HCT116 (cell line): Measurements from ENCODE around the gene CARD8. TPM values are rescaled to one million over a fixed set of nuclear protein-coding genes. Genes with fewer than 3 reads are reported as not detected.

Experiments
- ATAC-seq: fragments of 200-7000 bp; cut with Tn5 transposase; 2 replicates; pipeline ENCODE4 v1.9.1; 2020; ENCODE audit warnings: mild to moderate bottlenecking, moderate library complexity
- BruUV-seq: library from RNA; stranded (reverse); fragments of 400-500 nt; replicated peaks from 2 replicates; lab custom pipeline; 2021; lab: Mats Ljungman, UMichigan
- CTCF ChIA-PET: fragments of 300-600 bp; sonication (Branson Sonifier 250); formaldehyde crosslinking; loops from one replicate; lab custom pipeline; 2021; ENCODE audit warnings: antibody characterized with exemption; lab: Charles Lee
- POLR2A ChIA-PET: fragments of 300-600, 350-600 bp; sonication (Branson Sonifier 250); formaldehyde crosslinking; loops from one replicate; lab custom pipeline; 2021; ENCODE audit warnings: antibody characterized with exemption; lab: Charles Lee
- RAD21 ChIA-PET, 2 experiments: fragments of 300-600 bp; sonication (Branson Sonifier 250); formaldehyde crosslinking; loops; one replicate each; lab custom pipeline; 2023; ENCODE audit warnings: low total read pairs in 2 of 2; ENCODE audit not compliant: uncharacterized antibody in 2 of 2, unreplicated experiment in 2 of 2, low non-redundant PET in 1 of 2; lab: Charles Lee
- DNase-seq: peaks from one replicate; pipeline ENCODE4 v3.0.0-alpha.2; 2010; ENCODE audit warnings: low read depth, low spot score
- H2AFZ ChIP-seq: fragments of 200-600 bp; shearing (Covaris generic), sonication (generic); 2 replicates; pipeline ENCODE4 v1.6.1; 2017; ENCODE audit warnings: low read depth, mixed run types, mixed read lengths, antibody characterized with exemption, low read length; ENCODE audit not compliant: poor library complexity, severe bottlenecking
- H3K27ac ChIP-seq: 2 replicates; pipeline ENCODE4 v1.5.1; 2012; ENCODE audit warnings: low read depth, low read length
- H3K27me3 ChIP-seq: fragments of 200-600 bp; sonication (generic); 2 replicates; pipeline ENCODE4 v1.6.1; 2016; ENCODE audit warnings: mixed run types, low read length, mixed read lengths; ENCODE audit not compliant: insufficient read depth
- H3K36me3 ChIP-seq, 2 experiments: fragments of 200-500 bp in 1 of 2; fragments of 200-600 bp in 1 of 2; sonication (Bioruptor generic) in 1 of 2; sonication (generic) in 1 of 2; 2 replicates each; pipeline versions ENCODE4 v1.5.1 to v1.6.1; 2014 to 2016; ENCODE audit warnings: low read length in 2 of 2, inconsistent platforms in 1 of 2, mixed read lengths in 1 of 2, mixed run types in 1 of 2; ENCODE audit not compliant: insufficient read depth in 2 of 2, control insufficient read depth in 1 of 2
- H3K4me1 ChIP-seq, 2 experiments: fragments of 200-600 bp in 1 of 2; sonication (generic) in 1 of 2; 2 replicates each; pipeline versions ENCODE4 v1.5.1 to v1.6.1; 2012 to 2017; ENCODE audit warnings: low read length in 2 of 2, inconsistent platforms in 1 of 2, mild to moderate bottlenecking in 1 of 2, mixed read lengths in 1 of 2, mixed run types in 1 of 2, moderate library complexity in 1 of 2; ENCODE audit not compliant: insufficient read depth in 2 of 2, control insufficient read depth in 1 of 2
- H3K4me2 ChIP-seq: fragments of 200-600 bp; sonication (generic); 2 replicates; pipeline ENCODE4 v1.6.1; 2017; ENCODE audit warnings: mixed run types, low read length, mixed read lengths
- H3K4me3 ChIP-seq, 2 experiments: fragments of 200-600 bp in 1 of 2; sonication (generic) in 1 of 2; replicated peaks in 1 of 2; 2 replicates each; pipeline ENCODE4 v1.5.1; 2011 to 2016; ENCODE audit warnings: low read length in 2 of 2, control low read depth in 1 of 2, low read depth in 1 of 2, mild to moderate bottlenecking in 1 of 2, mixed read lengths in 1 of 2, mixed run types in 1 of 2
- H3K79me2 ChIP-seq: fragments of 200-600 bp; sonication (generic); 2 replicates; pipeline ENCODE4 v1.6.1; 2017; ENCODE audit warnings: mild to moderate bottlenecking, mixed run types, low read length, moderate library complexity, mixed read lengths; ENCODE audit not compliant: insufficient read depth
- H3K9ac ChIP-seq: fragments of 200-600 bp; sonication (generic); 2 replicates; pipeline ENCODE4 v1.6.1; 2016; ENCODE audit warnings: low read length, mixed read lengths
- H3K9me2 ChIP-seq: fragments of 200-600 bp; sonication (generic), shearing (Covaris generic); 2 replicates; pipeline ENCODE4 v1.6.1; 2017; ENCODE audit warnings: mixed run types, mild to moderate bottlenecking, moderate library complexity; ENCODE audit not compliant: insufficient read depth
- H3K9me3 ChIP-seq, 2 experiments: fragments of 200-500 bp in 1 of 2; fragments of 200-600 bp in 1 of 2; sonication (Bioruptor generic) in 1 of 2; sonication (generic) in 1 of 2; 2 replicates each; pipeline ENCODE4 v1.6.1; 2014 to 2017; ENCODE audit warnings: low read length in 2 of 2, mixed read lengths in 2 of 2, inconsistent platforms in 1 of 2, low read depth in 1 of 2, mild to moderate bottlenecking in 1 of 2, mixed run types in 1 of 2, moderate library complexity in 1 of 2; ENCODE audit not compliant: control insufficient read depth in 1 of 2, insufficient read depth in 1 of 2
- H4K20me1 ChIP-seq: fragments of 200-600 bp; sonication (generic), shearing (Covaris generic); 2 replicates; pipeline ENCODE4 v1.6.1; 2017; ENCODE audit warnings: mixed run types, mild to moderate bottlenecking, moderate library complexity; ENCODE audit not compliant: insufficient read depth
- ELF1 ChIP-seq: IDR thresholded peaks from 2 replicates; pipeline ENCODE4 v1.6.1; 2012; ENCODE audit warnings: low read depth, borderline replicate concordance
- EZH2 ChIP-seq: fragments of 200-600 bp; sonication (generic); IDR thresholded peaks from 2 replicates; pipeline ENCODE4 v1.6.1; 2017; ENCODE audit warnings: antibody characterized with exemption, mixed run types
- FOSL1 ChIP-seq: IDR thresholded peaks from 2 replicates; pipeline ENCODE4 v1.6.1; 2012; ENCODE audit warnings: low read depth
- POLR2A ChIP-seq: IDR thresholded peaks from 2 replicates; pipeline ENCODE4 v1.7.0; 2011; ENCODE audit warnings: borderline replicate concordance; ENCODE audit not compliant: insufficient read depth, insufficient read length; ENCODE audit errors: extremely low read depth
- POLR2AphosphoS5 ChIP-seq: IDR thresholded peaks from 2 replicates; pipeline ENCODE4 v1.6.1; 2011; ENCODE audit warnings: mild to moderate bottlenecking, low read depth, low read length, moderate library complexity
- RAD21 ChIP-seq: IDR thresholded peaks from 2 replicates; pipeline ENCODE4 v1.6.1; 2012; ENCODE audit warnings: low read depth, mild to moderate bottlenecking
- SIN3A ChIP-seq: IDR thresholded peaks from 2 replicates; pipeline ENCODE4 v1.6.1; 2012; ENCODE audit warnings: low read depth
- SRF ChIP-seq: IDR thresholded peaks from 2 replicates; pipeline ENCODE4 v1.6.1; 2012; ENCODE audit warnings: low read depth
- YY1 ChIP-seq: IDR thresholded peaks from 2 replicates; pipeline ENCODE4 v1.6.1; 2011; ENCODE audit warnings: low read length, low read depth, moderate library complexity, mild to moderate bottlenecking; ENCODE audit not compliant: insufficient replicate concordance; ENCODE audit errors: extremely low read depth
- ZNF274 ChIP-seq: fragments of 200-500 bp; sonication (Bioruptor generic); IDR thresholded peaks from 2 replicates; pipeline ENCODE4 v1.6.1; 2014; ENCODE audit warnings: mild to moderate bottlenecking, low read depth, low read length, inconsistent platforms
- intact Hi-C: fragments of 100-400 bp; cut with micrococcal nuclease; formaldehyde crosslinking; loops from 2 replicates; pipeline ENCODE4 v1.10.0; 2022
- total RNA-seq: library from RNA; stranded (reverse); gene quantifications from one replicate; pipeline ENCODE4 v1.2.1, GENCODE V29; 2021; ENCODE audit not compliant: unreplicated experiment
- TF ChIP-seq, protein P1 (sequence below): IDR thresholded peaks from 2 replicates; pipeline ENCODE4 v1.6.1; 2012; ENCODE audit warnings: low read depth
- TF ChIP-seq, protein P2 (sequence below): IDR thresholded peaks from 2 replicates; pipeline ENCODE4 v1.6.1; 2011; ENCODE audit warnings: mild to moderate bottlenecking, low read length, moderate library complexity; ENCODE audit not compliant: insufficient replicate concordance; ENCODE audit errors: extremely low read depth

The CARD8 gene
- total RNA-seq, 1 experiment from 2014 or later: 17.5 TPM

DNA sequence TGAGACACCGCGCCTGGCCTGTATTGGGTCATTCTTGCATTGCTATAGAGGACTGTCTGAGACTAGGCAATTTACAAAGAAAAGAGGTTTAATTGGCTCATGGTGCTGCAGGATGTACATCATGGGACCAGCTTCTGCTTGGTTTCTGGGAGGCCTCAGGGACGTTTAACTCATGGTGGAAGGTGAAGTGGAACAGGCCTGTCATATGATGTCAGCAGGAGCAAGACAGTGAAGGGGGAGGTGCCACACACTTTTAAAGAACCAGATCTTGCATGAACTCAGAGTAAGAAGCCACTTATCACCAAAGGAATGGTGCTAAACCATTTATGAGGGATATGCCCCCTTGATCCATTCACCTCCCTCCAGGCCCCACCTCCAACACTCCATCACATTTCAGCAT is 18.7 kb downstream of the CARD8 start (continued):
- no peak for TF ChIP-seq POLR2AphosphoS5
- no peak for TF ChIP-seq YY1
- no peak for TF ChIP-seq SIN3A
- TF ChIP-seq, all 23 proteins: peak for 0

DNA sequence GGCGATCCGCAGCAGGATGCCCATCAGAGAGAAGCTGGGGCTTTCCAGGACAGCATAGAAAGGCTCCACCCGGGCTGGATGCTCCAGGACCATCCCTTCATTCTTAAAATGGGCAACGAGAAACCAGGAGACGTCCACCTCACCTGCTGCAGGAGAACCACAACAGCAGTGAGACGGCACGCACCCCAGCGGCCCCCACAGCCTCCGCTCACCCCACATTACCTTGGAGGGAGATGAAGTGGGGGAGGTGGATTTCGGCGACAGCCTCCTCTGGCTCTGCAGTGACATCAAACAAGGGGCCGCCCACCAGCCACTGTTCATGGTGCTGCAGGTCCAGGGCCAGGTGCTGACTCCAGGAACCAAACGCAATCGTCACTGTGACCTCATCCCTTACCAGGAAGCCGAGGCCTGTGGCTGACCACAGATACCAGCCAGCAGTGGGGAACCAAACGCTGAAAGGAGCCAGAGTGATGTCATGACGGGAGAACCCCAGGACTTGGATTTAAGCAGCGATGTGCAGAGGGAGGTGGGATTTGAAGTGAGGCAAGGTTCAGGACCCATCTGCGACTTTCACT is 25.1 kb downstream of the CARD8 start:
- no peaks in the 10 kb centered on the region for H3K9me3 ChIP-seq
- ChIA-PET POLR2A (no interaction called here), CTCF (no interaction called here), RAD21 (no interaction called here)
- no peaks in the 10 kb centered on the region for H3K9me2 ChIP-seq
- no peak overlapping the region for H3K27ac ChIP-seq
- H2AFZ ChIP-seq: no peak overlapping the region
- H3K4me2 ChIP-seq: no peak overlapping the region
- H4K20me1 ChIP-seq: no peaks in the 10 kb centered on the region
- no peaks in the 10 kb centered on the region for H3K79me2 ChIP-seq
- no peak for DNase-seq
- no TSS peak for BruUV-seq
- H3K9ac ChIP-seq: no peak overlapping the region
- H3K27me3 ChIP-seq: no peaks in the 10 kb centered on the region
- no peak overlapping the region for H3K4me3 ChIP-seq
- no peaks in the 10 kb centered on the region; a peak in 1 of 4 replicates for H3K36me3 ChIP-seq
- no peaks in the 10 kb centered on the region for H3K4me1 ChIP-seq
- intact Hi-C loops: no loop called here
- TF ChIP-seq POLR2A (no peak), RAD21 (no peak), SIN3A (no peak), SRF (no peak), YY1 (no peak), EZH2 (no peak), ZNF274 (no peak)
- TF ChIP-seq, all 23 proteins: peak for 0
- no peak for ATAC-seq

DNA sequence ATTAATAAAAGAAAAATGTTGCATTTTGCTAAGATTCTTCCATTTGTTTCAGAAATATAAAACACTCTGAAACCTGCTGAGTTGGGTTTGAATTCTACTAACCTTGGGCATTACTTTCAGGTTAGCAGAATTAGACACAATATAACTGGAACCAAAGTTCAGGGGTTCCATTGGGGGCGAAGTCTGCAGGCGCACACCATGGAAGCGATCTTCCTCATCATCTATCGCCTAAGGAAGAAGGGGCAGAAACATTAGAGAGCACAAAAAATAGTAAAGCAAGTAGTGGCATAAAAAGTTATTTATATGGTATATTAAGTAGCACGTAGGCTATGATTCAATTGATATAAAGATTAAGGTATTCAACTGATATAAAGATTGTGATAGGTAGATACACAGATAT is 34.1 kb downstream of the CARD8 start:
- no peaks in the 10 kb centered on the region for H3K36me3 ChIP-seq
- DNase-seq (no peak), ATAC-seq (no peak)
- ChIA-PET CTCF (no interaction called here), POLR2A (no interaction called here), RAD21 (no interaction called here)
- no peaks in the 10 kb centered on the region for H4K20me1 ChIP-seq
- no TSS peak for BruUV-seq
- H3K4me1 ChIP-seq: no peaks in the 10 kb centered on the region
- H3K9me2 ChIP-seq: no peaks in the 10 kb centered on the region
- H3K9me3 ChIP-seq: no peaks in the 10 kb centered on the region
- no peak overlapping the region for H2AFZ ChIP-seq
- H3K27ac ChIP-seq: no peak overlapping the region
- H3K27me3 ChIP-seq: no peaks in the 10 kb centered on the region
- H3K79me2 ChIP-seq: no peaks in the 10 kb centered on the region
- no peak overlapping the region for H3K4me2 ChIP-seq
- H3K4me3 ChIP-seq: no peak overlapping the region
- H3K9ac ChIP-seq: no peak overlapping the region
- intact Hi-C loops: no loop called here
- no peak for TF ChIP-seq SRF
- TF ChIP-seq YY1: no peak
- TF ChIP-seq, protein P1, sequence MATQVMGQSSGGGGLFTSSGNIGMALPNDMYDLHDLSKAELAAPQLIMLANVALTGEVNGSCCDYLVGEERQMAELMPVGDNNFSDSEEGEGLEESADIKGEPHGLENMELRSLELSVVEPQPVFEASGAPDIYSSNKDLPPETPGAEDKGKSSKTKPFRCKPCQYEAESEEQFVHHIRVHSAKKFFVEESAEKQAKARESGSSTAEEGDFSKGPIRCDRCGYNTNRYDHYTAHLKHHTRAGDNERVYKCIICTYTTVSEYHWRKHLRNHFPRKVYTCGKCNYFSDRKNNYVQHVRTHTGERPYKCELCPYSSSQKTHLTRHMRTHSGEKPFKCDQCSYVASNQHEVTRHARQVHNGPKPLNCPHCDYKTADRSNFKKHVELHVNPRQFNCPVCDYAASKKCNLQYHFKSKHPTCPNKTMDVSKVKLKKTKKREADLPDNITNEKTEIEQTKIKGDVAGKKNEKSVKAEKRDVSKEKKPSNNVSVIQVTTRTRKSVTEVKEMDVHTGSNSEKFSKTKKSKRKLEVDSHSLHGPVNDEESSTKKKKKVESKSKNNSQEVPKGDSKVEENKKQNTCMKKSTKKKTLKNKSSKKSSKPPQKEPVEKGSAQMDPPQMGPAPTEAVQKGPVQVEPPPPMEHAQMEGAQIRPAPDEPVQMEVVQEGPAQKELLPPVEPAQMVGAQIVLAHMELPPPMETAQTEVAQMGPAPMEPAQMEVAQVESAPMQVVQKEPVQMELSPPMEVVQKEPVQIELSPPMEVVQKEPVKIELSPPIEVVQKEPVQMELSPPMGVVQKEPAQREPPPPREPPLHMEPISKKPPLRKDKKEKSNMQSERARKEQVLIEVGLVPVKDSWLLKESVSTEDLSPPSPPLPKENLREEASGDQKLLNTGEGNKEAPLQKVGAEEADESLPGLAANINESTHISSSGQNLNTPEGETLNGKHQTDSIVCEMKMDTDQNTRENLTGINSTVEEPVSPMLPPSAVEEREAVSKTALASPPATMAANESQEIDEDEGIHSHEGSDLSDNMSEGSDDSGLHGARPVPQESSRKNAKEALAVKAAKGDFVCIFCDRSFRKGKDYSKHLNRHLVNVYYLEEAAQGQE: no peak
- TF ChIP-seq RAD21: no peak
- TF ChIP-seq EZH2: no peak
- TF ChIP-seq POLR2AphosphoS5: no peak
- TF ChIP-seq, protein P2, sequence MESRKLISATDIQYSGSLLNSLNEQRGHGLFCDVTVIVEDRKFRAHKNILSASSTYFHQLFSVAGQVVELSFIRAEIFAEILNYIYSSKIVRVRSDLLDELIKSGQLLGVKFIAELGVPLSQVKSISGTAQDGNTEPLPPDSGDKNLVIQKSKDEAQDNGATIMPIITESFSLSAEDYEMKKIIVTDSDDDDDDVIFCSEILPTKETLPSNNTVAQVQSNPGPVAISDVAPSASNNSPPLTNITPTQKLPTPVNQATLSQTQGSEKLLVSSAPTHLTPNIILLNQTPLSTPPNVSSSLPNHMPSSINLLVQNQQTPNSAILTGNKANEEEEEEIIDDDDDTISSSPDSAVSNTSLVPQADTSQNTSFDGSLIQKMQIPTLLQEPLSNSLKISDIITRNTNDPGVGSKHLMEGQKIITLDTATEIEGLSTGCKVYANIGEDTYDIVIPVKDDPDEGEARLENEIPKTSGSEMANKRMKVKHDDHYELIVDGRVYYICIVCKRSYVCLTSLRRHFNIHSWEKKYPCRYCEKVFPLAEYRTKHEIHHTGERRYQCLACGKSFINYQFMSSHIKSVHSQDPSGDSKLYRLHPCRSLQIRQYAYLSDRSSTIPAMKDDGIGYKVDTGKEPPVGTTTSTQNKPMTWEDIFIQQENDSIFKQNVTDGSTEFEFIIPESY: no peak
- TF ChIP-seq FOSL1: no peak
- TF ChIP-seq ELF1: no peak
- no peak for TF ChIP-seq ZNF274
